PC-3 (cell line): ENCODE results near the gene AGRP.

Experiments used
- EZH2 ChIP-seq: fragments of 300-600 bp; sonication (generic); IDR thresholded peaks from one replicate; pipeline ENCODE4 v1.6.1; 2017; ENCODE audit warnings: antibody characterized with exemption, mild to moderate bottlenecking, low read length; ENCODE audit not compliant: unreplicated experiment
- EZH2phosphoT487 ChIP-seq: fragments of 300-600 bp; sonication (generic); IDR thresholded peaks from 2 replicates; pipeline ENCODE4 v1.6.1; 2018; ENCODE audit warnings: mild to moderate bottlenecking, antibody characterized with exemption, low read length, borderline replicate concordance
- TF ChIP-seq, protein P1 (sequence below): fragments of 300-600 bp; sonication (generic); conservative IDR thresholded peaks from 2 replicates; pipeline ENCODE4 v1.5.1; 2017; ENCODE audit warnings: antibody characterized with exemption, low read depth, mild to moderate bottlenecking, low read length

DNA sequence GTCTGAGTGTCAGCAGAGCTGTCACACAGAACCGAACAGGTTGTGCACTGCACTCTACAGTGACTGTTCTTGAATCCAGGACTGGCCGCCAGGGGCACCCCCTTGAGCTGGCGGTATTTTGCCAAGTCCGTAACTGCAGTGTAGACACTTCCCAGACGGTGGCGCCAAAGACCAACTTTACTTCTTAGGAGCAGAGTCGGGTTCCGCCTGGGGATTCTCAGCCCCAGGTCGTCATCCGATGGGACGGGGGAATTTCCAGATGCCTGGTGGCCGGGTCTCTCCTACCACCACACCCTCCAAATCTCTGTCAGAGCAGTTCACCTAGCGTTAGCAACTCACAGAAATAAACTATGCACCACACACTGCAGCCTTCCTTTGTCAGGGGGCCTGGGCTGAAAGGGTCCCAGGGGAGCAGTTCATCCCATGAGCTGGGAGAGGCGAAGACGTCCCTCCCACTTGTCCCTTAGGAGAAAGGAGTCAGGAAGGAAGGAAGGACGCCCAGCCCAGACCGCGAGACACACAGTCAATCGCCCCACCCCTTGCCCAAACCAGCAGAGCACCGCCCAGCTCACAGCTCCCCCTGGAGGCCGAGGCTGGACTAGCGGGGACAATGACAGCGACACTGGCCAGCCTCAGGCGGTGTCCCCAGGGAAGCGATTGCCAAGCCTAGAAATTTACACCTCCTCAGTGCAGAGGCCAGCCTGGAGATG is 37.9 kb upstream of the AGRP start:
- TF ChIP-seq, protein P1, sequence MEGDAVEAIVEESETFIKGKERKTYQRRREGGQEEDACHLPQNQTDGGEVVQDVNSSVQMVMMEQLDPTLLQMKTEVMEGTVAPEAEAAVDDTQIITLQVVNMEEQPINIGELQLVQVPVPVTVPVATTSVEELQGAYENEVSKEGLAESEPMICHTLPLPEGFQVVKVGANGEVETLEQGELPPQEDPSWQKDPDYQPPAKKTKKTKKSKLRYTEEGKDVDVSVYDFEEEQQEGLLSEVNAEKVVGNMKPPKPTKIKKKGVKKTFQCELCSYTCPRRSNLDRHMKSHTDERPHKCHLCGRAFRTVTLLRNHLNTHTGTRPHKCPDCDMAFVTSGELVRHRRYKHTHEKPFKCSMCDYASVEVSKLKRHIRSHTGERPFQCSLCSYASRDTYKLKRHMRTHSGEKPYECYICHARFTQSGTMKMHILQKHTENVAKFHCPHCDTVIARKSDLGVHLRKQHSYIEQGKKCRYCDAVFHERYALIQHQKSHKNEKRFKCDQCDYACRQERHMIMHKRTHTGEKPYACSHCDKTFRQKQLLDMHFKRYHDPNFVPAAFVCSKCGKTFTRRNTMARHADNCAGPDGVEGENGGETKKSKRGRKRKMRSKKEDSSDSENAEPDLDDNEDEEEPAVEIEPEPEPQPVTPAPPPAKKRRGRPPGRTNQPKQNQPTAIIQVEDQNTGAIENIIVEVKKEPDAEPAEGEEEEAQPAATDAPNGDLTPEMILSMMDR = peak; percentile 74
- TF ChIP-seq EZH2phosphoT487 = no peak
- no peak for TF ChIP-seq EZH2
